Gastroesophageal sphincter (tissue), 4 donors: Measurements from ENCODE around the gene DNAJB6. TPM values are rescaled to one million over a fixed set of nuclear protein-coding genes. Genes with fewer than 3 reads are reported as not detected.

ENCODE experiments used
- ATAC-seq: fragments of 150-250 bp; one replicate; pipeline ENCODE4 v1.9.1; 2016; ENCODE audit warnings: mild to moderate bottlenecking, moderate library complexity
- H3K27ac ChIP-seq, 4 donors: fragments of 200-600 bp; sonication (generic) in 3 of 4; 1 replicate in 3 of 4; 2 replicates in 1 of 4; pipeline ENCODE4 v1.5.1; 2016 to 2019
- H3K27me3 ChIP-seq: fragments of 200-600 bp; sonication (generic); one replicate; pipeline ENCODE4 v1.5.1; 2019
- H3K36me3 ChIP-seq, 2 donors: fragments of 200-600 bp; sonication (generic); one replicate each; pipeline ENCODE4 v1.5.1; 2019; ENCODE audit warnings: control low read depth in 1 of 2
- H3K4me1 ChIP-seq, 3 donors: fragments of 200-600 bp; sonication (generic); 1 replicate in 2 of 3; 2 replicates in 1 of 3; pipeline ENCODE4 v1.5.1; 2016 to 2019; ENCODE audit warnings: control low read depth in 2 of 3
- H3K4me3 ChIP-seq, 2 donors: fragments of 200-600 bp; sonication (generic); one replicate each; pipeline ENCODE4 v1.5.1; 2019; ENCODE audit warnings: mild to moderate bottlenecking in 1 of 2, moderate library complexity in 1 of 2
- H3K9me3 ChIP-seq, 3 donors: fragments of 200-600 bp; sonication (generic); one replicate each; pipeline ENCODE4 v1.5.1; 2017 to 2019; ENCODE audit warnings: control low read depth in 2 of 3
- EP300 ChIP-seq: sonication (generic); formaldehyde crosslinking; IDR thresholded peaks from one replicate; pipeline ENCODE4 v1.6.1; 2017; ENCODE audit warnings: antibody characterized with exemption, mild to moderate bottlenecking
- POLR2A ChIP-seq, 2 donors: fragments of 450-650 bp; IDR thresholded peaks; one replicate each; pipeline ENCODE4 v1.6.1; 2017; ENCODE audit warnings: antibody characterized with exemption in 2 of 2, mild to moderate bottlenecking in 2 of 2, moderate library complexity in 1 of 2
- POLR2AphosphoS5 ChIP-seq: sonication (generic); formaldehyde crosslinking; IDR thresholded peaks from one replicate; pipeline ENCODE4 v1.6.1; 2017; ENCODE audit warnings: antibody characterized with exemption
- WGBS, 2 donors: methylation state at CpG; one replicate each; pipeline ENCODE4 v1.1.5; 2018; ENCODE audit warnings: low coverage in 1 of 2; 5-methylcytosine and 5-hydroxymethylcytosine counted together
- total RNA-seq, 4 donors: library from RNA; depleted of rRNA; stranded (reverse); fragments of >200 nt; gene quantifications; one replicate each; pipeline ENCODE4 v1.1.0, GENCODE V29; 2016
- TF ChIP-seq, protein P1 (sequence below), 4 experiments: fragments of 200-600 bp in 2 of 4; fragments of 450-650 bp in 2 of 4; sonication (generic) in 1 of 4; IDR thresholded peaks; one replicate each; pipeline ENCODE4 v1.5.1; 2017 to 2019; ENCODE audit warnings: antibody characterized with exemption in 4 of 4, mild to moderate bottlenecking in 2 of 4, moderate library complexity in 2 of 4

DNAJB6 gene
- total RNA-seq, 4 donors from 2014 or later: 117 to 195 (median 148) TPM

- Histone ChIP-seq H3K27me3 (peaks cover 9% of the 10 kb centered on the region), H3K9me3 (no peaks in the 10 kb centered on the region), H3K4me3 (no peak overlapping the region), H3K4me1 (peaks cover 0 to 33% (median 18%) of the 10 kb centered on the region in 3 donors), H3K27ac (peak overlapping the region in 1 of 4 donors; percentile 99), H3K36me3 (no peaks in the 10 kb centered on the region)
- TF ChIP-seq POLR2AphosphoS5 (no peak), EP300 (no peak), POLR2A (IDR thresholded peaks at IDR 0.05) (no peak)
- TF ChIP-seq, protein P1, sequence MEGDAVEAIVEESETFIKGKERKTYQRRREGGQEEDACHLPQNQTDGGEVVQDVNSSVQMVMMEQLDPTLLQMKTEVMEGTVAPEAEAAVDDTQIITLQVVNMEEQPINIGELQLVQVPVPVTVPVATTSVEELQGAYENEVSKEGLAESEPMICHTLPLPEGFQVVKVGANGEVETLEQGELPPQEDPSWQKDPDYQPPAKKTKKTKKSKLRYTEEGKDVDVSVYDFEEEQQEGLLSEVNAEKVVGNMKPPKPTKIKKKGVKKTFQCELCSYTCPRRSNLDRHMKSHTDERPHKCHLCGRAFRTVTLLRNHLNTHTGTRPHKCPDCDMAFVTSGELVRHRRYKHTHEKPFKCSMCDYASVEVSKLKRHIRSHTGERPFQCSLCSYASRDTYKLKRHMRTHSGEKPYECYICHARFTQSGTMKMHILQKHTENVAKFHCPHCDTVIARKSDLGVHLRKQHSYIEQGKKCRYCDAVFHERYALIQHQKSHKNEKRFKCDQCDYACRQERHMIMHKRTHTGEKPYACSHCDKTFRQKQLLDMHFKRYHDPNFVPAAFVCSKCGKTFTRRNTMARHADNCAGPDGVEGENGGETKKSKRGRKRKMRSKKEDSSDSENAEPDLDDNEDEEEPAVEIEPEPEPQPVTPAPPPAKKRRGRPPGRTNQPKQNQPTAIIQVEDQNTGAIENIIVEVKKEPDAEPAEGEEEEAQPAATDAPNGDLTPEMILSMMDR (IDR thresholded peaks at IDR 0.05): no peak
- WGBS, 2 donors: 73% methylated on average over 5 of the region's 5 CpGs; no CpG with 5 or more reads in 1 of the 2 donors
- ATAC-seq: no peak
Observed at GRCh38 chr7:157335236-157335635, 1.6 kb upstream of the DNAJB6 start.

DNA sequence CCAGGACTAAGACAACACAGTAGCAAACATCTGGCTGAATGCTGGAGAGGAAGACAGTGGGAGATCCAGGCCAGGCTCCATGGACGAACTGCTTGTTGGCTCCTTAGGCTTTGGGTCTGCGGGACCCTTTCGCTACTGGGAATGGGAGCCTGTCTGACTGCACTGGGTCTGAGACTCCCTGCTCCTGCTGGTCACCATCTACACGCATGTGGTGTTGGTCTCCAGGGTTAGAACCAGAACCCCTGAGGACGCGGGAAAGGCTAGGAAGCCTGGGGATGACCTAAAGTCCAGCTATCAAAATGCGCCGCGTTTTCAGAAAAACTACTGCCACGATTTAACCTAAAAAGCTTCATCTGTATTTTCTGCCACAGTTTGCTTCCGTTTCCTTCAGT is 817 bp upstream of the DNAJB6 start:
- ATAC-seq: no peak

DNA sequence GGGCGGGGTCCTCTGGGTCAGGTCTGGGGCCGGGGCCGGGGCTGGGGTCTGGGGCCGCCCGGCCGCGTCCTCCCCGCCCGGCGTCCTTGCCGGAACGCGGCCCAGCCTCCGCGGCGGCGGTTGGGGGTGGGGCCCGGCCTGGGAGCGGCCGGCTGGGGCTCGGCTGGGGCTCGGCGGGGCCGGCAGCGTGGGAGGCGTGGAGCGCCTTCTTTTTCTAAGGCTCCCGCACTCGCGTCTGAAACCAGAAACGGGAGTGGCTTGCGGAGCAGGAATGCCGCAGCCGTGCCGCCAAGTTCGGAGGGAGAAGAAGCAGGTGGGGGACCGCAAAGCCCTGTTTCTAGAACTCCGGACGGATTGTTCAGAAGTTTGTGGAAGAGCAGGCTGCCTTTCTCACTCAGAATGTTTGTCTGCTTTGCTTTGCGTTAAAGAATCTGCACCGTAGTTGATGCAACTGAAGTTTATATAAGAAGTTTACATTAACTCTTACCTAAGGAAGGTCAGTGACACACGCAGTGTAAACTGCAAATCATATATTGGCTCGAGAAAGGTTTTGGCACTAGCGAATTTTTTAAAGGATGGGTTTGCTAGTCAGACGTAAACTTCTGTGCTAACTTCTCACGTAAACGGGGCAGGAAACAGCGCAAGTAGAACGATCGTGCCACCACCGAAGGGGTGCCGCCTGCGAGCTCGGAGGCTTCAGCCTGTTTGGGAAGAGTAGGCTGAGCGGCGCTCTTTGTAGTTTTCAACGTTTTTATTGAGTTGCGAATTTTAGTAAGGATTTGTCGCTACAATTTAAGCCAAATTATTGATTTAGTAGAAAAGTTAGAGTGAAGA is 729 bp downstream of the DNAJB6 start:
- peak overlapping the region; percentile 87 to 94 for H3K4me3 ChIP-seq
- WGBS, 2 donors: 1% methylated on average over 17 to 18 of the region's 59 CpGs
- no peaks in the 10 kb centered on the region for H3K27me3 ChIP-seq
- peak; percentile 83 for ATAC-seq
- no peaks in the 10 kb centered on the region for H3K9me3 ChIP-seq
- H3K4me1 ChIP-seq: peaks cover 0 to 56% (median 28%) of the 10 kb centered on the region in 3 donors
- peak overlapping the region; percentile 88 to 99 (median 98) for H3K27ac ChIP-seq
- TF ChIP-seq POLR2A (IDR thresholded peaks at IDR 0.05) (no peak), EP300 (no peak), POLR2AphosphoS5 (peak; percentile 9)
- TF ChIP-seq, protein P1 (IDR thresholded peaks at IDR 0.05): no peak
- no peaks in the 10 kb centered on the region for H3K36me3 ChIP-seq

More for the DNA sequence above, 817 bp upstream of the DNAJB6 start:
- no peak for TF ChIP-seq EP300
- no peak for TF ChIP-seq POLR2A (IDR thresholded peaks at IDR 0.05)
- TF ChIP-seq POLR2AphosphoS5: no peak
- TF ChIP-seq, protein P1 (IDR thresholded peaks at IDR 0.05): no peak
- Histone ChIP-seq H3K27ac (peak overlapping the region; percentile 88 to 99 (median 98)), H3K9me3 (no peaks in the 10 kb centered on the region), H3K27me3 (peaks cover 2% of the 10 kb centered on the region), H3K36me3 (no peaks in the 10 kb centered on the region), H3K4me3 (peak overlapping the region; percentile 87 to 94), H3K4me1 (peaks cover 0 to 40% (median 23%) of the 10 kb centered on the region in 3 donors)
- 37 to 44% methylated on average over 7 to 8 of the region's 11 CpGs for WGBS, 2 donors

DNA sequence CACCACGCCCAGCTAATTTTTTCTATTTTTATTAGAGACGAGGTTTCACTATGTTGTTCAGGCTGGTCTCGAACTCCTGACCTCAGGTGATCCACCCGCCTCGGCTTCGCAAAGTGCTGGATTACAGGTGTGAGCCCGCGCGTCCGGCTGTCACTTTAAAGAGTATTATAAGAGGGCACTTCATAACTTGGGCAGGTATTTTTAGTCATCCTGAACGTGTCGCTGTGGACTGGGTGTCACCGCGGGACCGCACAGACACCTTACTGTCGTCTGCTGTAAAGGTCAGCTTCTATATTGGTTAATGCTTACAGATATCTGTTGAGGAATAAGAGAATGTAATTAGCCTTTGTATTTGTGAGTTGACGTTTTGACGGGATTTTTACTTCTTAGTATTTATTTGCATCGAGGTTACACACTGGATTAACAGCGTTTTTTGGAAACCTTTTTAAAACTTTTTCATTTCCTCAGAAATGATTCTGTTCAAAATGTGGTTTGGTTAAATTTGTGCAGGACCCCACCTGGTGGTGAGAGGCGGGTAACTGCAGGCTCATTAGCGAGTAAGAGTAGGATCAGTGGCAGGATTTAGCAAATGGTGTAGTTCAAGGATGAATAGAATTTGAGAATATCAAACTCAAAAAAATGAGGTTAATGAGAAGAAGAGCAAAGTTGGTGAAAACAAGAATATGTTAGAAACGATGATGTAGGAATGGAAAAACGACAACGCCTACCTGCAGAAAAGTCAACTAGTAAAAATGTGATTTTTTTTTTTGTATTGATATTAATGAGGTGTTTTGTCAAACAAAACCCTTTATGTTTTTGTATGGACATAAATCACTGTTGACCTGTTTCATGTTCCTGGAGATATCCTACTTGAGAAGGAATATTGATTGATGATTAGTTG is 3.2 kb downstream of the DNAJB6 start:
- no peak for ATAC-seq
- peaks cover 0 to 76% (median 28%) of the 10 kb centered on the region in 3 donors for H3K4me1 ChIP-seq
- TF ChIP-seq, protein P1 (IDR thresholded peaks at IDR 0.05): peak; percentile 81 to 93 (median 88)
- TF ChIP-seq POLR2A (IDR thresholded peaks at IDR 0.05): no peak
- no peaks in the 10 kb centered on the region for H3K36me3 ChIP-seq
- H3K27ac ChIP-seq: peak overlapping the region in 2 of 4 donors; percentile 15 to 34
- 43 to 57% methylated on average over 22 to 24 of the region's 25 CpGs for WGBS, 2 donors
- no peaks in the 10 kb centered on the region for H3K9me3 ChIP-seq
- H3K27me3 ChIP-seq: no peaks in the 10 kb centered on the region
- no peak overlapping the region for H3K4me3 ChIP-seq
